Astrocyte (in vitro differentiated cells and primary cell): ENCODE results near the gene PLIN5. TPM values are rescaled to one million over a fixed set of nuclear protein-coding genes. Genes with fewer than 3 reads are reported as not detected.
A peak's percentile ranks its signal among the peaks of the same experiment; 100 is the strongest.

Experiments
- DNase-seq: peaks from one replicate; pipeline ENCODE4 v3.0.0-alpha.2; 2010; ENCODE audit warnings: low read depth
- FAIRE-seq: peaks from 2 replicates; lab custom pipeline; 2011; peaks lifted over from hg19 to GRCh38; lab: Jason Lieb, UNC
- H2AFZ ChIP-seq: 2 replicates; pipeline ENCODE4 v1.6.0; 2012; ENCODE audit warnings: low read depth, low read length, inconsistent platforms
- H3K27ac ChIP-seq: 2 replicates; pipeline ENCODE4 v1.5.1; 2011; ENCODE audit warnings: low read depth, low read length, inconsistent platforms
- H3K27me3 ChIP-seq: 2 replicates; pipeline ENCODE4 v1.6.0; 2011; ENCODE audit warnings: low read length, inconsistent platforms; ENCODE audit not compliant: insufficient read depth
- H3K36me3 ChIP-seq: 2 replicates; pipeline ENCODE4 v1.5.1; 2011; ENCODE audit warnings: low read length, inconsistent platforms; ENCODE audit not compliant: insufficient read depth
- H3K4me1 ChIP-seq: 2 replicates; pipeline ENCODE4 v1.5.1; 2011; ENCODE audit warnings: low read length, inconsistent platforms; ENCODE audit not compliant: insufficient read depth
- H3K4me2 ChIP-seq: 2 replicates; pipeline ENCODE4 v1.6.0; 2012; ENCODE audit warnings: low read length, inconsistent platforms
- H3K4me3 ChIP-seq: 2 replicates; pipeline ENCODE4 v1.5.1; 2011; ENCODE audit warnings: low read depth, mild to moderate bottlenecking, low read length, inconsistent platforms; ENCODE audit not compliant: insufficient read depth
- H3K79me2 ChIP-seq: 2 replicates; pipeline ENCODE4 v1.6.0; 2012; ENCODE audit warnings: mild to moderate bottlenecking, low read length, inconsistent platforms; ENCODE audit not compliant: insufficient read depth
- H3K9ac ChIP-seq: 2 replicates; pipeline ENCODE4 v1.6.0; 2012; ENCODE audit warnings: mild to moderate bottlenecking, low read length, inconsistent platforms
- H3K9me3 ChIP-seq: 2 replicates; pipeline ENCODE4 v1.5.1; 2012; ENCODE audit warnings: low read depth, mild to moderate bottlenecking, low read length, inconsistent platforms; ENCODE audit not compliant: insufficient read depth
- H4K20me1 ChIP-seq: 2 replicates; pipeline ENCODE4 v1.6.0; 2012; ENCODE audit warnings: low read length, inconsistent platforms; ENCODE audit not compliant: insufficient read depth
- H3K27ac Mint-ChIP-seq: one replicate; pipeline ENCODE4 v1.8.0; 2021; ENCODE audit warnings: mild to moderate bottlenecking, mixed read lengths; ENCODE audit not compliant: unreplicated experiment
- H3K27me3 Mint-ChIP-seq: one replicate; pipeline ENCODE4 v1.8.0; 2021; ENCODE audit warnings: low read depth, mixed read lengths; ENCODE audit not compliant: unreplicated experiment
- H3K36me3 Mint-ChIP-seq: one replicate; pipeline ENCODE4 v1.8.0; 2021; ENCODE audit warnings: low read depth, mixed read lengths; ENCODE audit not compliant: unreplicated experiment
- H3K4me1 Mint-ChIP-seq: one replicate; pipeline ENCODE4 v1.8.0; 2021; ENCODE audit warnings: low read depth, mixed read lengths; ENCODE audit not compliant: unreplicated experiment
- H3K4me3 Mint-ChIP-seq: one replicate; pipeline ENCODE4 v1.8.0; 2021; ENCODE audit warnings: mild to moderate bottlenecking, moderate library complexity, mixed read lengths; ENCODE audit not compliant: unreplicated experiment
- H3K9me3 Mint-ChIP-seq: one replicate; pipeline ENCODE4 v1.8.0; 2021; ENCODE audit warnings: mild to moderate bottlenecking, mixed read lengths; ENCODE audit not compliant: unreplicated experiment
- EZH2 ChIP-seq: IDR thresholded peaks from 2 replicates; pipeline ENCODE4 v1.6.1; 2012; ENCODE audit warnings: mild to moderate bottlenecking, low read length, inconsistent platforms; ENCODE audit not compliant: insufficient read depth
- total RNA-seq: library from RNA; stranded (reverse); gene quantifications from 2 replicates; pipeline ENCODE4 v1.2.1, GENCODE V29; 2021
- TF ChIP-seq, protein P1 (sequence below): IDR thresholded peaks from 2 replicates; pipeline ENCODE4 v1.5.1; 2011; ENCODE audit warnings: low read depth, mild to moderate bottlenecking, inconsistent platforms, low read length, moderate library complexity; ENCODE audit not compliant: insufficient read depth

Gene PLIN5
- total RNA-seq, 1 donor from 2014 or later: not detected

- Histone ChIP-seq H3K9ac (peak overlapping the region; percentile 62), H3K4me1 (peaks cover 12% of the 10 kb centered on the region), H3K9me3 (no peaks in the 10 kb centered on the region), H4K20me1 (no peaks in the 10 kb centered on the region), H3K4me2 (peak overlapping the region; percentile 73), H3K4me3 (no peak overlapping the region), H3K27me3 (peaks cover 16% of the 10 kb centered on the region), H2AFZ (peak overlapping the region; percentile 75), H3K79me2 (no peaks in the 10 kb centered on the region), H3K27ac (peak overlapping the region; percentile 69), H3K36me3 (no peaks in the 10 kb centered on the region)
- peaks cover 7% of the 10 kb centered on the region for H3K27me3 Mint-ChIP-seq
- peak overlapping the region; percentile 92 for H3K27ac Mint-ChIP-seq
- TF ChIP-seq EZH2: no peak
- TF ChIP-seq, protein P1, sequence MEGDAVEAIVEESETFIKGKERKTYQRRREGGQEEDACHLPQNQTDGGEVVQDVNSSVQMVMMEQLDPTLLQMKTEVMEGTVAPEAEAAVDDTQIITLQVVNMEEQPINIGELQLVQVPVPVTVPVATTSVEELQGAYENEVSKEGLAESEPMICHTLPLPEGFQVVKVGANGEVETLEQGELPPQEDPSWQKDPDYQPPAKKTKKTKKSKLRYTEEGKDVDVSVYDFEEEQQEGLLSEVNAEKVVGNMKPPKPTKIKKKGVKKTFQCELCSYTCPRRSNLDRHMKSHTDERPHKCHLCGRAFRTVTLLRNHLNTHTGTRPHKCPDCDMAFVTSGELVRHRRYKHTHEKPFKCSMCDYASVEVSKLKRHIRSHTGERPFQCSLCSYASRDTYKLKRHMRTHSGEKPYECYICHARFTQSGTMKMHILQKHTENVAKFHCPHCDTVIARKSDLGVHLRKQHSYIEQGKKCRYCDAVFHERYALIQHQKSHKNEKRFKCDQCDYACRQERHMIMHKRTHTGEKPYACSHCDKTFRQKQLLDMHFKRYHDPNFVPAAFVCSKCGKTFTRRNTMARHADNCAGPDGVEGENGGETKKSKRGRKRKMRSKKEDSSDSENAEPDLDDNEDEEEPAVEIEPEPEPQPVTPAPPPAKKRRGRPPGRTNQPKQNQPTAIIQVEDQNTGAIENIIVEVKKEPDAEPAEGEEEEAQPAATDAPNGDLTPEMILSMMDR: no peak
- H3K4me1 Mint-ChIP-seq: peaks cover 6% of the 10 kb centered on the region
- FAIRE-seq (no peak), DNase-seq (peak; percentile 78)
- no peak overlapping the region for H3K4me3 Mint-ChIP-seq
- H3K9me3 Mint-ChIP-seq: no peaks in the 10 kb centered on the region
- peaks cover 2% of the 10 kb centered on the region for H3K36me3 Mint-ChIP-seq
Measured at GRCh38 chr19:4575267-4576015, 40.4 kb upstream of the PLIN5 start.

- no peak overlapping the region for H3K27ac Mint-ChIP-seq
- Histone ChIP-seq H3K36me3 (no peaks in the 10 kb centered on the region), H3K9me3 (no peaks in the 10 kb centered on the region), H4K20me1 (no peaks in the 10 kb centered on the region), H3K79me2 (no peaks in the 10 kb centered on the region), H2AFZ (no peak overlapping the region), H3K4me2 (no peak overlapping the region), H3K4me3 (no peak overlapping the region), H3K27me3 (peaks cover 2% of the 10 kb centered on the region), H3K9ac (no peak overlapping the region), H3K27ac (no peak overlapping the region), H3K4me1 (peaks cover 12% of the 10 kb centered on the region)
- peaks cover 2% of the 10 kb centered on the region for H3K36me3 Mint-ChIP-seq
- no peak for DNase-seq
- no peaks in the 10 kb centered on the region for H3K9me3 Mint-ChIP-seq
- no peak overlapping the region for H3K4me3 Mint-ChIP-seq
- H3K4me1 Mint-ChIP-seq: peaks cover 6% of the 10 kb centered on the region
- FAIRE-seq: no peak
- H3K27me3 Mint-ChIP-seq: no peaks in the 10 kb centered on the region
- TF ChIP-seq, protein P1: no peak
- TF ChIP-seq EZH2: no peak
Measured at GRCh38 chr19:4573682-4574081, 38.7 kb upstream of the PLIN5 start.
